GM13977 (cell line): ENCODE results near the gene CATSPER1.

Experiments used
- DNase-seq: peaks from one replicate; pipeline ENCODE4 v3.0.0; 2012; ENCODE audit warnings: low spot score
- in situ Hi-C: fragments of 300-500 bp; cut with MboI; formaldehyde crosslinking; loops from one replicate; pipeline ENCODE4 v1.12.0; 2022; ENCODE audit warnings: low sequenced_read_pairs, low pct_unique_long_range_greater_than_20kb, mixed read lengths, inconsistent platforms; ENCODE audit not compliant: unreplicated experiment
- TF ChIP-seq, protein P1 (sequence below): IDR thresholded peaks from 2 replicates; pipeline ENCODE4 v1.5.1; 2012; ENCODE audit warnings: mild to moderate bottlenecking, control low read depth; ENCODE audit not compliant: insufficient read depth; ENCODE audit errors: extremely low read depth, missing control alignments

Gene CATSPER1

GRCh38 chr11:66008468-66009101 lies 17.7 kb downstream of the CATSPER1 start:
- in situ Hi-C loops: no loop called here
- no peak for DNase-seq
- TF ChIP-seq, protein P1, sequence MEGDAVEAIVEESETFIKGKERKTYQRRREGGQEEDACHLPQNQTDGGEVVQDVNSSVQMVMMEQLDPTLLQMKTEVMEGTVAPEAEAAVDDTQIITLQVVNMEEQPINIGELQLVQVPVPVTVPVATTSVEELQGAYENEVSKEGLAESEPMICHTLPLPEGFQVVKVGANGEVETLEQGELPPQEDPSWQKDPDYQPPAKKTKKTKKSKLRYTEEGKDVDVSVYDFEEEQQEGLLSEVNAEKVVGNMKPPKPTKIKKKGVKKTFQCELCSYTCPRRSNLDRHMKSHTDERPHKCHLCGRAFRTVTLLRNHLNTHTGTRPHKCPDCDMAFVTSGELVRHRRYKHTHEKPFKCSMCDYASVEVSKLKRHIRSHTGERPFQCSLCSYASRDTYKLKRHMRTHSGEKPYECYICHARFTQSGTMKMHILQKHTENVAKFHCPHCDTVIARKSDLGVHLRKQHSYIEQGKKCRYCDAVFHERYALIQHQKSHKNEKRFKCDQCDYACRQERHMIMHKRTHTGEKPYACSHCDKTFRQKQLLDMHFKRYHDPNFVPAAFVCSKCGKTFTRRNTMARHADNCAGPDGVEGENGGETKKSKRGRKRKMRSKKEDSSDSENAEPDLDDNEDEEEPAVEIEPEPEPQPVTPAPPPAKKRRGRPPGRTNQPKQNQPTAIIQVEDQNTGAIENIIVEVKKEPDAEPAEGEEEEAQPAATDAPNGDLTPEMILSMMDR: no peak

DNA sequence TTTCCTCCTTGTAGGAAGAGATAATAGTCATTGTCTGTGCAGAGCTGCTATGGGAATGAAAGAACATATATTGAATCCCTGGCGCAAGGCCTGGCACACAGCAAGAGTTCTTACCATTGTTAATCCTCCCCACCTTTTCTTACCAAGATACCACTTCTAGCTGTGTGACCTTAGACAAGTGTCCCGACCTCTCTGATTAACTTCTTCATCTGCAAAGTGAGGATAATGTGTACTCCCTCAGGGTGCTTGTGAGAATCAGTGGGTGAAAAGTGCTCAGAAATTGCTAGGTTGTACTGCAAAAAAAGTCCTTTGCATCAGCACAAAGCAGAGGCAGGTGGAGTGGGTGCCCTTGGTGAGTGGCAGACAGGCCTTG lies 18.2 kb downstream of the CATSPER1 start:
- TF ChIP-seq, protein P1: no peak
- DNase-seq: no peak
- in situ Hi-C loops: no loop called here

GRCh38 chr11:66007201-66007634 lies 19.1 kb downstream of the CATSPER1 start:
- in situ Hi-C loops: no loop called here
- TF ChIP-seq, protein P1: no peak
- DNase-seq: no peak

GRCh38 chr11:66006891-66007176 lies 19.4 kb downstream of the CATSPER1 start:
- DNase-seq: no peak
- TF ChIP-seq, protein P1: no peak
- in situ Hi-C loops: no loop called here

DNA sequence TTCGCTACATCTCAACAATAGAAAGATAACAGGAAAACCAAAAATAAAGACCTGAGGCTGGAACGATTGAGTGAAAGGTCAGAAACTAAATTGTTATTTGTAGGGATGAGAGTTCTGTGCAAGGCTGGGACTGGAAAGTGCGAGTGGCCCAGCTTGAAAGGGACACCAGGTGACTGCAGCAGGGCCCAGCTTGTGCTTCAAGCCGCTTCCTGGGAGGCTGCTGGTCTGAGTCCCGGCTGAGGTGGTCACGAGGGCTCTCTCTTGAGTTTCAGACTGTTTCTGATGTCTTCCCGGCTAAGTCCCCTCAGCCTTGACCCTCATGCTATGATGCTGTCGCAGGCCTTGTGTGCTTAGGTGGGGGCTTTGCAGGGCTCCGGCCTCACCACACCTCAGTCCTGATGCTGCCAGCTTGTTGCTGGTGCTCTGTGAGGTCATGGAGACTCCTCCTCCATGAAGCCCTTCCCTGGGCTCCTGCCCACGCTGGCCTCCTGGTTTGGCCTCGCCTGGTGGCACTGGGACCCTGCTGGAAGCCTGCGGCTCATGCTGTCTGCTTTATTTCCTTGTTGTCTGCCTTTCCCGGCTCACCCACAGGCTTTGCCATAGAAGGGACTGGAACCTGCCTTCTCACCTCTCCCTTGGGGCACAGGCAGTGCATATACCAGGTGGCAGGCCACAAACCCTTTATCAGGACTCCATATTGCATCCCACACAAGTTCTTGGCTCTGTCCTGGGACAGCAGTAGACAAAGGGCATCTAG lies 20.0 kb downstream of the CATSPER1 start:
- in situ Hi-C loops: no loop called here
- TF ChIP-seq, protein P1: no peak
- DNase-seq: no peak

GRCh38 chr11:66004186-66004585 lies 22.1 kb downstream of the CATSPER1 start:
- in situ Hi-C loops: no loop called here
- no peak for DNase-seq
- TF ChIP-seq, protein P1: no peak
